ENCODE results near the gene MRPL17. TPM values are rescaled to one million over a fixed set of nuclear protein-coding genes. Genes with fewer than 3 reads are reported as not detected.
A peak's percentile ranks its signal among the peaks of the same experiment; 100 is the strongest.
"Not testable (repeated sequence)": the region's sequence is repeated elsewhere in the genome, so short reads cannot be mapped to it uniquely, and the experiment has no call there.

Gene MRPL17
- total and polyA plus RNA-seq, 9 of the 15 experiments (the other 6 are each of a cell fraction or from before 2014, with no cell fraction given): 33.9 to 81.6 (median 43.9) TPM

DNA sequence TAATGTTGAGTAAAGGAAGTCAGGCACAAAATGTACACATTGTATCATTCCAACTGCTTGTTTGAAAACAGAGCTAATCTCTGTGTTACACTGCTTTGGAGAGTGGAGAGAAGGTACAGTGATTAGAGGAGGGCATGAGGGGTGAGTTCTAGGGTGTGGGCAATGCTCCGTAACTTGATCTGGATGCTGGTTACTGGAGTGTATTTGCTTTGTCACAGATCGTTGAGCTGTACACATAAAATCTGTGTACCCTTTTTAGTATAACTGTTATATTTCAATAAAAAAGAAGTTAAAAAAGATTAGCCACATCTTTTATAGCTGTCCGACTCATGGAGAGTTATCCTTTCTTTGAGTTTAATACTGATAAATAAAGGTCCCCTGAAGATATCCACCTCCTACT, 18.8 kb upstream of the MRPL17 start:
- FAIRE-seq: peak; percentile 15
- not testable (repeated sequence) for DNase-seq (ENCODE audit: extremely low read depth in 1 of 4, low spot score in 3 of 4); H4K20me1 ChIP-seq (replicated peaks; ENCODE audit: control insufficient read depth, insufficient read depth, low read length); H3K27ac ChIP-seq (ENCODE audit: extremely low read depth, low read depth, low read length); BruUV-seq (replicated peaks); H3K9ac ChIP-seq (ENCODE audit: insufficient read depth in 1 of 2, low read depth in 2 of 2, low read length in 2 of 2); H3K36me3 ChIP-seq (ENCODE audit: control insufficient read depth, insufficient read depth, low read length); H3K4me2 ChIP-seq (ENCODE audit: insufficient read depth, low read length); H3K27me3 ChIP-seq (ENCODE audit: control insufficient read depth in 2 of 2, insufficient read depth in 2 of 2, low read length in 2 of 2); H3K79me2 ChIP-seq (ENCODE audit: control insufficient read depth, insufficient read depth, low read length); H3K4me3 ChIP-seq; ATAC-seq; H3K4me1 ChIP-seq (replicated peaks in 1 of 2; ENCODE audit: control insufficient read depth in 2 of 2, insufficient read depth in 2 of 2, low read length in 2 of 2); H2AFZ ChIP-seq (ENCODE audit: low read depth, low read length); H3K9me3 ChIP-seq (replicated peaks; ENCODE audit: control insufficient read depth, insufficient read depth, low read depth, low read length); H3K9me1 ChIP-seq (ENCODE audit: control insufficient read depth, insufficient read depth, low read length)
- intact Hi-C loops (cut with micrococcal nuclease) (loop anchor here (5.0 kb wide), 1 partner anchor 260 kb away; the partner anchor contains the start of gene HPX), in situ Hi-C loops (cut with MboI) (loop anchor here (10.0 kb wide), 1 partner anchor 317 kb away; no protein-coding TSS in a partner anchor)
- ChIA-PET POLR2A (interaction anchor here (0.6 to 1.0 kb wide), 2 partner anchors 133 to 312 kb away, joined by 3 read pairs; partner anchors contain the start of gene SMPD1), CTCF (ENCODE audit: low intra/inter-chr PET ratio) (interaction anchor here (2.2 kb wide), 1 partner anchor 53 kb away, joined by 18 read pairs; no protein-coding TSS in a partner anchor)
- WGBS (ENCODE audit: insufficient coverage, low coverage, missing lambda C conversion rate): 48% methylated on average over 3 of the region's 3 CpGs

DNA sequence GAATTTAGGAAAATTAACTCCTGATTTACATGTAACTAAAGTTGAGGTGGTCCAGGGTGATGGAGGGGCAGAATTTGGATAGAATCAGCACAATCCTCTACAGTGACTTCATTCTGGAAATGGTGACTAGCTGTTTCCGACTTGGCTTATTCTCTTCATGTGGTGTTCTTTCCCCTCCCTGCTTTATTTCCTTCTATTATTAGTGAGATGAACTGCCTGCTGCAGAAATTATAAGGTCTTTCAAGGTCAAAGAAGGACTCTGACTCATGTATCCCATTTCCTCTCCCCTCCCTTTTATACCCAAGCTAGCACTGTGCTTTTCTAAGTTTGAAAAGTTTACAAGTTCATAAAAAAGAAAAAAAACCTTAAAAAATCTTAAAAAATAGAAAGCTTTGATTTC, 12.2 kb upstream of the MRPL17 start:
- no peak for ATAC-seq
- in situ Hi-C loops (cut with MboI): no loop called here
- no peak overlapping the region for H3K9ac ChIP-seq (ENCODE audit: insufficient read depth in 1 of 2, low read depth in 2 of 2, low read length in 2 of 2)
- no peak overlapping the region for H2AFZ ChIP-seq (ENCODE audit: low read depth, low read length)
- BruUV-seq (replicated peaks): no TSS peak
- no peak overlapping the region for H3K4me2 ChIP-seq (ENCODE audit: insufficient read depth, low read length)
- peaks cover 25% of the 10 kb centered on the region for H3K79me2 ChIP-seq (ENCODE audit: control insufficient read depth, insufficient read depth, low read length)
- no peaks in the 10 kb centered on the region for H3K27me3 ChIP-seq (ENCODE audit: control insufficient read depth in 2 of 2, insufficient read depth in 2 of 2, low read length in 2 of 2)
- H3K4me1 ChIP-seq (replicated peaks in 1 of 2; ENCODE audit: control insufficient read depth in 2 of 2, insufficient read depth in 2 of 2, low read length in 2 of 2): peaks cover 0 to 13% of the 10 kb centered on the region in 2 experiments; a peak in 3 of 5 replicates
- no peak overlapping the region for H3K4me3 ChIP-seq
- no peaks in the 10 kb centered on the region for H3K9me3 ChIP-seq (replicated peaks; ENCODE audit: control insufficient read depth, insufficient read depth, low read depth, low read length)
- no peak for FAIRE-seq
- intact Hi-C loops (cut with micrococcal nuclease): no loop called here
- no peaks in the 10 kb centered on the region for H4K20me1 ChIP-seq (replicated peaks; ENCODE audit: control insufficient read depth, insufficient read depth, low read length)
- DNase-seq (ENCODE audit: extremely low read depth in 1 of 4, low spot score in 3 of 4): no peak
- H3K27ac ChIP-seq (ENCODE audit: extremely low read depth, low read depth, low read length): no peak overlapping the region
- peaks cover 27% of the 10 kb centered on the region for H3K36me3 ChIP-seq (ENCODE audit: control insufficient read depth, insufficient read depth, low read length)
- ChIA-PET CTCF (ENCODE audit: low intra/inter-chr PET ratio) (no interaction called here), POLR2A (interaction anchor here (1.5 to 1.7 kb wide), 3 partner anchors 8 to 12 kb away, joined by 5 read pairs; partner anchors contain the start of gene MRPL17)
- no peaks in the 10 kb centered on the region for H3K9me1 ChIP-seq (ENCODE audit: control insufficient read depth, insufficient read depth, low read length)
- 67% methylated on average over 1 of the region's 1 CpG for WGBS (ENCODE audit: insufficient coverage, low coverage, missing lambda C conversion rate)
- TF ChIP-seq FOSL1 (tag; conservative IDR thresholded peaks at IDR 0.05) (0 out of 2 replicates have a peak, but pooled peaks have one; percentile 24), CBFA2T3 (IDR thresholded peaks at IDR 0.05) (no peak)

Measured in K562 (cell line).